HFF-Myc (cell line): ENCODE data around the gene PCSK6.

Source experiments
- DNase-seq: peaks from one replicate; pipeline ENCODE4 v3.0.0-alpha.2; 2011; ENCODE audit warnings: low read depth; ENCODE audit errors: extremely low read depth
- H3K4me3 ChIP-seq: replicated peaks from 2 replicates; pipeline ENCODE4 v1.5.1; 2011; ENCODE audit warnings: low read depth, mild to moderate bottlenecking, control low read depth, low read length
- TF ChIP-seq, protein P1 (sequence below): IDR thresholded peaks from 2 replicates; pipeline ENCODE4 v1.5.1; 2012; ENCODE audit warnings: mild to moderate bottlenecking, low read depth, low read length, control low read depth; ENCODE audit errors: missing control alignments

The PCSK6 gene

DNA sequence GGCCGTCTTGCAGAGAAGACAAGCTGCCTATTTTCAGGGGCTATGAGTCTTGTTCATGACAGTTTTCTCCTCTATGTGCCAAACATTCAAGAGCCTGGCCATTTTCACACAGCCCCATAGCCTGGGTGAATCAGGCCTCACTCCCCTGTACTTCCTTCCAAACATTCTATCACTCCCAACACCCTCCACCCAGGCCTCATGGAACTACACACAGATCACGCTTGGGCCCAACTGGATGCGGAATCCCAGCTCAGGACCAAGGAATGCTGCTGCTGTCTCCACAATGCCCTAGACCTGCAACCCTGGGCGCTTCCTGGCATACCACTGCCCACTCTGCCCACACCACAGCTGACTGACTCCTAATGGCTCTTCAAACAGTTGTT is 39.4 kb upstream of the PCSK6 start:
- TF ChIP-seq, protein P1, sequence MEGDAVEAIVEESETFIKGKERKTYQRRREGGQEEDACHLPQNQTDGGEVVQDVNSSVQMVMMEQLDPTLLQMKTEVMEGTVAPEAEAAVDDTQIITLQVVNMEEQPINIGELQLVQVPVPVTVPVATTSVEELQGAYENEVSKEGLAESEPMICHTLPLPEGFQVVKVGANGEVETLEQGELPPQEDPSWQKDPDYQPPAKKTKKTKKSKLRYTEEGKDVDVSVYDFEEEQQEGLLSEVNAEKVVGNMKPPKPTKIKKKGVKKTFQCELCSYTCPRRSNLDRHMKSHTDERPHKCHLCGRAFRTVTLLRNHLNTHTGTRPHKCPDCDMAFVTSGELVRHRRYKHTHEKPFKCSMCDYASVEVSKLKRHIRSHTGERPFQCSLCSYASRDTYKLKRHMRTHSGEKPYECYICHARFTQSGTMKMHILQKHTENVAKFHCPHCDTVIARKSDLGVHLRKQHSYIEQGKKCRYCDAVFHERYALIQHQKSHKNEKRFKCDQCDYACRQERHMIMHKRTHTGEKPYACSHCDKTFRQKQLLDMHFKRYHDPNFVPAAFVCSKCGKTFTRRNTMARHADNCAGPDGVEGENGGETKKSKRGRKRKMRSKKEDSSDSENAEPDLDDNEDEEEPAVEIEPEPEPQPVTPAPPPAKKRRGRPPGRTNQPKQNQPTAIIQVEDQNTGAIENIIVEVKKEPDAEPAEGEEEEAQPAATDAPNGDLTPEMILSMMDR: no peak
- no peak overlapping the region for H3K4me3 ChIP-seq
- DNase-seq: no peak

DNA sequence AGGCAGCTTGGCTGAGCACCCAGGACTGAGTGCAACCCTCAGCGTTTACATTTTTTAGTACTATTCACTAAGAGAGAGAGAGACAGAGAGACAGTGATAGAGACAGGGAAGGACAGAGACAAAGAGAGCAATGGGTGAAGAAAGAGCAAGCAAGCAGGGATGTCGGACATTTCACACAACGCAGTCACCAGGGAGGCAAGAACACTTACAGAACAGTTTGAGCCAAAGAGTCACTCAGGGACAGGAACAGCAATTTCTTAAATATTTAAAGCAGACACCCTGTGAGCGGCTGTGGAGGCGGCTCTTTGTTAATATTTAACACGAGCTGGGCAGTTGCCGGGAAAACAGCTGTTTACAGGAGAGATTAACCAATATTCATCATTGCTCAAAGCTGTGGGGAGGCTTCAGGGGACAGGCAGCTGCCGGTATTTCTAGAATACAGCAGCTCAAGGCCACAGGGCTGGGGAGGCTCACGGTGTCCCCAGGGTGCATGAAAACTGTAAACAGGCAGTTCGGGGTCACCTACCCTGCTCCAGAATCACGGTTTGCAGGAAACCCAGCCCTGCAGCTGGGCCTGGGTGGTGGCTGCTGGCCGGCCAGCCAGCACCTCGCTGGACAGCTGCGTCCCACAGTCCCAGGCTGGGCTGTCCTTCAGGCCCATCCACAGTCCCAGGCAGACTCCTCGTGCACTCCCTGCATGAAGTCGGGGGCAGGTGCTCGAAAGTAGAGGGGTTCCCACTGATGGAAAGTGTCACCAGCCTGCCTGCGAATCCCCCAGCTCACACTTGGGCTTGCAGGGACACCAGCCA is 38.8 kb upstream of the PCSK6 start:
- DNase-seq: no peak
- TF ChIP-seq, protein P1: no peak
- no peak overlapping the region for H3K4me3 ChIP-seq

DNA sequence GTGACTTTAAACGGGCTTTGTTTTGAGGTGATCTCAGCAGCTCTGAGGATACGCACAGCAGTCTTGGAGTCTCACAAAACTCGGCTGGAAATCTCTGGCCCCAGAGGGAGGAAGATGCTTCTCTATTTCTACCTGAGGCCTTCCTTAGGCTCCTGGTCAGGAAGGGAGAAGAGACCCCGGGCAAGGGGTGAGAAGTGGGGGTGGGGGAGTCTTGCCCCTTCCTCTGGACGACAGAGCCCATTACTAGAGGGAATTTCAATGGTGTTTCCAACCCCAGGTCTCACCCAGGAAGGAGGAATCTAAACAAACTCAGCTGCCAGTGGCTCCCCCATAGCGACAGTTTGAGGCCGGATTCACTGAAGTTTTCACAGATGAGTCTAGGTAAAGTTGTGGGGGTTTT is 37.4 kb upstream of the PCSK6 start:
- TF ChIP-seq, protein P1: no peak
- no peak overlapping the region for H3K4me3 ChIP-seq
- DNase-seq: no peak

DNA sequence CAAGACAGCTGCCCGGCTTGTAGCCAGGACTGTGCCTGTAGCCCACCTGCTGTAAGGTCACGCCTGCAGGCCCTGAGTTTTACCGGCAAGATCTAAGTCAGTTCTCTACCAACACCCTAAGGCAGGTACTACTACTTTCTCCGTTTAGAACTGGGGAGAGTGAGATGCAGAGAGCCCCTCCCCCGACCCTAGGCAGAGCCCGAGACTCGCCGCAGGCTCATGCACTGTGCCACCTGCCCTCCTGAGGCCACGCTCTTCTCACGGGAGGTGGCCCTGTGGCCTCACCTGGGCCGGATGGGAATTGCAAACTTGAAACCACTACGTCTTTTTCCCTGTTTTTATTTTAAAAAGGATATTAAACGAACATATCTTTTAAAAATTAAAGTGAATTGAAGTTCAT is 36.9 kb upstream of the PCSK6 start:
- TF ChIP-seq, protein P1: no peak
- no peak for DNase-seq
- H3K4me3 ChIP-seq: no peak overlapping the region

DNA sequence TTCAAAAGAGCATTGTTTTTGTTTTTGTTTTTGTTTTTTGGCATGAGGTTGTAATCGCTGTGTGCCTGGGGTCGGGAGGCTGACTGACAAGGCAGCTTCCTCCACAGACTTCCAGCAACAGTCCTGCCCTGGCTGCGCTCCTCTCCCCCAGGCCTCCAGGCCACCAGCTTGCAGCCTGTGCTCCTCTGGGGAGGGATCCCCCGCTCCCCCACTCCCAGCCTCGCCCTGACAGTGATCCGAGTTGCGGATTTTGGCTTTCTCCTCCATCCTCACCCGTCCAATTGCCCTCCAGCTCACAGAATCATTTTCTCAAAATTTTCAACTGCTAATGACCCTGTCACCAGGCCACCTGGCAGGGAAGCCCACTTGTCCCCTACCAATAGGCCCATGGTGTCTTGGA is 36.5 kb upstream of the PCSK6 start:
- no peak overlapping the region for H3K4me3 ChIP-seq
- no peak for DNase-seq
- TF ChIP-seq, protein P1: no peak

DNA sequence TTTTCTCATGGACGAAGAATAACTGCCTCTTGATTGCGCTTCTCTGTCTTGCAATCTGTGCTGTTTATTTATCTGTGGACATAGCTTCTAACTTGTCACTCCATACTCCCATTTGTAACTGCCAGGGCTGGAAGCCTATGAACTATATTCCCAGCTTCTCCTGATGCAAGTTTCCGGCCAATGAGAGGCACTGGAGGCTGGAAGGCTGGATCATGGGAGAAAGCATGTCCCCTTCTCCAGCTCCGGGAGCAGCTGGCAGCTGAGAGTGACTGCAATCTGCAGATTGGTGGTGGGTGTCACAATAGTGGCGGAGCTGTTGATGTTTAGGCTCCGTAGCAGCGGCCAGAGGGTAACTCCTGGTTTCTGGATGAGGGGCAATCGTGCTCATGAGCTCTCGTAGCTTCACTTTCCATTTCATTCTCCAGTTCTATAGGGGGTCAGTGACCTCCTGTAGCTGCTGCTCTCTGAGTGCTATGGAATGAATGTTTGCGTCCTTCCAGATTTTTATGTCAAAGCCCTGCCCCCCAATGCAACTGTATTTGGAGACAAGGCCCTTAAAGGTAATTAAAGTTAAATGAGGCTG is 35.7 kb upstream of the PCSK6 start:
- H3K4me3 ChIP-seq: no peak overlapping the region
- no peak for DNase-seq
- TF ChIP-seq, protein P1: no peak

DNA sequence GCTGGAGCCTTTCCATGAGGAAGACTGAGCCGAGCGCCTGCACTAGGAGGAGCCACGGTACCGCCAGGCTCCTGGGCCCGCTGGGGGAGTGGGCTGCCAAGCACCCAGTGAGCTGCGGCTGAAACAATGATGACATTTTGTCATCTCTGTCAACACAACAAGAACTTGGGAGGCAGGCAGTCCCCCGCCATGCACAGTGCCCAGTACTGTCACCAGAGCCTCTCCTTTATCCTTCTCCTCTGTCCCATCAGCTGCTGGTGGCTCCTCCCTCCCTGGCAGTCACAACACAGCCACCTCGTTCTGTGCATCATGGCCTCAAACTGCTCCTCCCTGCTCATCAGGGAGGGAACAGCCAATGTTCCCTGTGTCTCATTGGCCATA is 34.0 kb upstream of the PCSK6 start:
- TF ChIP-seq, protein P1: no peak
- DNase-seq: no peak

More for the DNA sequence above, 34.0 kb upstream of the PCSK6 start:
- no peak overlapping the region for H3K4me3 ChIP-seq
